GM18520 (cell line): Measurements from ENCODE around the gene CLCF1.
"Not testable (repeated sequence)": the region's sequence is repeated elsewhere in the genome, so short reads cannot be mapped to it uniquely, and the experiment has no call there.

Experiments used
- ATAC-seq: cut with Tn5 transposase; IDR thresholded peaks from one replicate; pipeline ENCODE4 v1.9.1; 2021; ENCODE audit not compliant: unreplicated experiment

CLCF1 gene

GRCh38 chr11:67409261-67409666 lies 35.9 kb upstream of the CLCF1 start:
- no peak for ATAC-seq

- ATAC-seq: no peak
These were observed 35.2 kb upstream of the CLCF1 start for GRCh38 chr11:67408437-67409200.

- no peak for ATAC-seq
These were observed 34.3 kb upstream of the CLCF1 start for GRCh38 chr11:67407688-67408163.

GRCh38 chr11:67406969-67407687 lies 33.7 kb upstream of the CLCF1 start:
- ATAC-seq: no peak

GRCh38 chr11:67406420-67406968 lies 33.1 kb upstream of the CLCF1 start:
- no peak for ATAC-seq

- no peak for ATAC-seq
These were observed 32.4 kb upstream of the CLCF1 start for GRCh38 chr11:67405688-67406339.

GRCh38 chr11:67405196-67405567 lies 31.8 kb upstream of the CLCF1 start:
- no peak for ATAC-seq

GRCh38 chr11:67404515-67405195 lies 31.3 kb upstream of the CLCF1 start:
- no peak for ATAC-seq

GRCh38 chr11:67403085-67403484 lies 29.7 kb upstream of the CLCF1 start:
- ATAC-seq: not testable (repeated sequence)

- not testable (repeated sequence) for ATAC-seq
These were observed 28.9 kb upstream of the CLCF1 start for GRCh38 chr11:67402192-67402839.

- peak; percentile 54 for ATAC-seq
These were observed 28.2 kb upstream of the CLCF1 start, which contains the start of gene PPP1CA for GRCh38 chr11:67401495-67402191. TSS of gene PPP1CA (minus strand) at chr11:67401858. CDS start at chr11:67401782, 76 bp downstream.

- ATAC-seq: peak; percentile 12
These were observed 27.6 kb upstream of the CLCF1 start for GRCh38 chr11:67400942-67401494.

GRCh38 chr11:67400251-67400941 lies 27.0 kb upstream of the CLCF1 start:
- ATAC-seq: no peak

- ATAC-seq: no peak
These were observed 25.5 kb upstream of the CLCF1 start for GRCh38 chr11:67398661-67399563.

- no peak for ATAC-seq
These were observed 24.7 kb upstream of the CLCF1 start for GRCh38 chr11:67397986-67398660.

GRCh38 chr11:67397536-67397935 lies 24.1 kb upstream of the CLCF1 start:
- no peak for ATAC-seq
